Amniotic stem cell (primary cell): ENCODE data around the gene BLID.

Experiments
- DNase-seq: peaks from one replicate; lab custom pipeline; 2025; lab: John Stamatoyannopoulos, UW

The BLID gene, protein sequence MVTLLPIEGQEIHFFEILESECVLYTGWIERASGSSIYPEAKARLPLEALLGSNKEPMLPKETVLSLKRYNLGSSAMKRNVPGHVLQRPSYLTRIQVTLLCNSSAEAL

DNA sequence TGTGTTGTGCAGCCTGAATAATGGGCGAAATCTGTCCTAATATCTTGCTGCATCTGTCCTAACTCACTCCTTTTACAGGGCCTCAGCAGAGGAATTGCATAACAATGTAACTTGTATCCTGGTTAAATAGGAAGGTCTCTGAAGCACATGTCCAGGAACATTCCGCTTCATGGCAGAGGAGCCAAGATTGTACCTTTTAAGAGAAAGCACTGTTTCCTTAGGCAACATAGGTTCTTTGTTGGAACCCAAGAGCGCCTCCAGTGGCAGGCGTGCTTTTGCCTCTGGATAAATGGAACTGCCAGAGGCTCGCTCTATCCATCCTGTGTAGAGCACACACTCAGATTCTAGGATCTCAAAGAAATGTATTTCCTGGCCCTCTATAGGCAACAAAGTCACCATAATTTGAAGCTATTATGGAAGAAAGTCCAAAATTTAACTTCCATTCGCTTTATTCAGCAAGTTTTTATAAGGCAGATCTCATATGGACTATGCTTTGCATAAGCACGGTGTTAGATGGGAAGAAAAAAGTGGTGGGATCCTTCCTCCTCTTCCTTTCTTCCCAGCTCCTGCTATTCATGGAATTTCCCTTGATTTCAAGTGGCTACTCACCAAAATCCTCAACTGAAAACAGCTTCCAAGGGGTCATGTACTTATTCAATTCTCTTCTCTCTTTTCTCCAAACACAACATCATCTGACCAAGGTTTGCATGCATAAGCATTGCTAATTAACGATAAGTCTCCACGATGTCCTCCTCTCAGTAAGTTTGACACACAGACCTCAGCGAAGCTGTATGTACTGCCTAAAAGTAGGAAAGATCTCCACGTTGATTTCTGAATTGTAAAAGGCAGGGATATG lies at the start of gene BLID:
BLID (minus strand) TSS at position 692 of the 856 bp plus-strand sequence; CDS start at position 399, 293 bp downstream.
- DNase-seq, result peak; percentile 42

DNA sequence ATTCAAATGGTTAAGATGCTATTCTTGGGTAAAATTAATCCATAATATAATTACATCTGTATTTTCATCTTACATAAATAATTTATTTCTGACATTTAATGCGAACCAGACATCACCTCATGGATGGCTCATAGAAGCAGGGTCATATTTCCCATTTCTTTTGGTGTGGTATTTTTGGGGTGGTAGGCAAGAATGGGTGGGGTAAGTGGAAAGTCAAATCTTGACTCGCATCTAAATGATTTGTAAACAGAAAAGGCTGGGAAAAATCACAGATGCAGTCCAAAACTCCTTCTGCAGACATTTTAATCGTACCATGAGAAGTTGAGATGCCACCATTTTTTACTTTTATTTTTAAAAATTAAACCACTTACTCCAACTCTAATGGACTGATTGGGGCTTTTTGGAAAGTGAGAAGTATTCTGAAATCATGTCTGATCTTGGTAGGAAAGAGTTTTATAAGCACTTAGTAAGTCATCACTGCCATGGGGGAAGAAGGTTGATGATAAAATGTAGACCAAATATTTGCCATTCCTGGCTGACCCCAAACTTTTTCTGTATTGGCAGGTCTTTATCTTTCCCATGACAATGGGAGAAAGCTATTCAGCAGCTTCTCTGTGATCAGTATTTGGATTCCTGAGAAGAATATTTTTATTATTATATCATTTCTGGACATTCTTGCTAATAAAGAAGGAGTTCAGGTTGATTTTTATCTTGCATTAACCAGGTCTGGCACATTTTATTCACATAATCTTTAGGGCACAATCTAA lies 47.2 kb upstream of the BLID start:
- DNase-seq, result no peak

DNA sequence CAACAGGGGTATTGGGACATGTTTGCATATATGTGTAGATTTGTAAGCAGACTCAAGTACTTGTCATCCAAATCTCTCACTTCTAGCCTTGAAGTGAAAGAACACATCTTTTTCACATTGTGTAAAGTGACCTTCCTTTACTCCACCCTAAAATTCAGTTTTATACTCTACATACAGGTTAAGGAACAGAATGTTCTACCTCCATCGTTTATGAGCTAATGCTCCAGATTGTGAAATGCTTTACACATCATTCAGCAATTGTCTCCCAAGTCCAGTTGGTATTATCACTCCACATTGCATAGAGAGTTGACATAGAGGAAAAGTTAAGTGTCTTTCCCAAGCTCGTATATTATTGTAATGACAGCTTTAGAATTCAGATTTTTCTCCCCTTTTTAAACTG lies 46.1 kb upstream of the BLID start:
- DNase-seq, result no peak

DNA sequence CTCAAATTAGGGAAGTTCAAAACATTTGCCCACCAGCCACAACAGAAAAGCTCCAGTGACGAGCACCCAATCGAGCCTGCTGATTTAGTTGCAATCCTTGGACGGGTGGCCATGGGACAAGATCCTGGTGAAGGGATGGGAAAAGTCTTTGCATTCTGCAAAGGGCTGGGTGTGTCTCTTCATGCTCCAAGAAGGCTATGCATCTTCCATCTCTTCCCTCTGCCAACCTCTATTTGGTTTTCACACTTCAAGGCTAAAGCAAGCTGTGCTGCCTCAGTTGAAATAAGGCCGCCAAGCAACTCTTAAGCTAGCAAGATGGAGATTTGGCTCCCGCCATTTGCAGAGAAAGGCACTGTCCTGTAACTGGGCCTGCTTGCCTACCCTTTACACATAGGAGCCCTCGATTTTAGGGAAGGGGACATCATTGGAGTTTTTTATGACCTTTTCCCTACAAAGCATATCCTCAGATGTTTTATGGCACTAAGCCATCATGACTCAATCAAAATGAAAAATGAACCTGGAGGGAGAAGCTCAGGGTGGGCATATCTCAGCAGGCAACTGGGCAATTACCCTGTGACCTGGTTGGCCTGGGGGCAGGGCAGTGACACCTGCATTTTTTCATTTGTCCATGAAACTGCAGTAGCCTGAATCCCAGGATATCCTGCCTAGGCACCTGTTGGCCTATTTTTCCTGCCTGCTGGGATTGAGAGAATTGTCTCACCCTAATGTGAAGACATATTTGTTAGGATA lies 45.0 kb upstream of the BLID start:
- no peak for DNase-seq

DNA sequence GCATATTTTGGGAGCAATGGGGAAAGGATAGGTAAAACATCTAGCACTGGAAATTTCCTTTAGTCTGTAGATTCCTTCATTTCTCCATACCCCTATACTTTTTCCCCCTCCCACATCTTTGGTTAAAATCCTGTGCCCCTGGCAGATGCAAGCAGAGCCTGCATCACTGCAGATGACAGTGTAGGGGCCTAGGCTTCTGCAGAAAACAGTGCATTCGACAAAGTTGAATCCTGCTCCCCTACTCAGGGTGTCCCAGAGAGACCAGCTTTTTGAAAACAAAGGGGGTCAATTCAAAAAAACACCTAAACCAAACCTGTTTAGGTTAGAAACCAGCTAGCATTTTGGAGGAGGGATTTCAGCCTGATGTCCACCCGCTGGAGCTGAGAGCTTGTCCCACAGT lies 43.8 kb upstream of the BLID start:
- no peak for DNase-seq

DNA sequence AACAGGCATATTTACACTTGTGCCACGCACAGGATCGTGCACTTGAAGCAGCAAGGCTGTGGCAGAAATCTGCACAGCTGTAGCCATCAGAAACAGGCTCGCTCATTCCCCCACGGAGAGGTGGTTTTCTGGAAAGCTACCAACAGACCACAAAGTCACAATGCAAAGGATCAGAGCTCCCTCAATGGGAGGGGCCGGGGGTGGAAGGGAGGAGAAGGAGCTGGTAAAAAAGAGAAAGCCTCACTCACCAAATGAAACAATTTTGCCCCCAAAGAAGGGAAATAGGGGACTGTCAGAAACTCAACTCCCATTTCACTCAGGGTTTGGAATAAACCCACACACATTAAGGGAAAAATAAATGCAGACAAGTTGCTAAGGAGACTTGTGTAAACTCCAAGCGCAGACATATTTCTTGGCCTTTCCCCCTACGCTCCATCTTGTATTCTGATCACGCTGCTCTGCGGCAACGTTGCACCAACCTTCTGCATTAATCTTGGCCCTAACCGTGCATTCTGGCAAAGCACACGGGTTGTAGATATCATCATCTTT lies 43.2 kb upstream of the BLID start:
- no peak for DNase-seq

DNA sequence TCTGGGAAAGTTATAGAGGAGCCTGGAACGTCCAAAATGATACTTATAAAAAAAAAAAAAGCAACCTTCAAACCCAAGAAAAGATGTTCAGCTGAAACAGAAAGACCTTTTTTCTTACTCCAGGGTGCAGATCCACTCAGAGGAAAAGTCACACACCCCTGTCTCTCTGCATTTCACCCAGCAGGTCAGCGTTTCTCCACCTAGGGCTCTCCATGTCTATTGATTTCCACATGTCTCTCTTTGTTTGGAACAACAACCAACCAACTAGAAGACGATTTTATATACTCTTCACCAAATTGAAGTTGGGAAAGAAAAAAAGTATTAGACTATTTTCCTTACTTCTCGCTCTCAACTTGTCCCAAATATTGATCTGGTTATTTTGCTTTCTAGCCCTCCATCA lies 42.2 kb upstream of the BLID start:
- no peak for DNase-seq

DNA sequence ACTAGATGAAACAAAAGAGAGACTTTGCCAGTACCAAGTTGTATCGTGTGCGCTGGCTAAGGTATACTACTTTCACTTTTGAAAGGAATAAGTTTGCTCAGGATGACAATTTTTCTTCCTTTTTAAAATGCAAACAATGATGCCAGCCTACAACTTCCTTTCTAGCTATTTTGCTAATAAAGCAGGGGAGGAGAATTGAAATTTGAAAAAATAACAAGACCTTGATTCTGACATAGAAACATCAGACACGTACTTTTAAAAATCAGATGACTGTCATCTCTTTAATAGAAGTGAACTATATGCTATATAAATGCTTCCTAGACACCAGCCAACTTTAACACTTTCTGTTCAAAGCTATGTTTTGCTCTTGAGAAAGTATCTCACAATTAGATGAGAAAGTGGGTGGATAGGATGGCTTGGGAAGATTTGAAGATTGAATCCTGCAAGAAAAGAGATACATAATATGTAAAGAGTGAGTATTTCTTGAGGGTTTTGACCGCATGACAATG lies 41.7 kb upstream of the BLID start:
- DNase-seq, result no peak

DNA sequence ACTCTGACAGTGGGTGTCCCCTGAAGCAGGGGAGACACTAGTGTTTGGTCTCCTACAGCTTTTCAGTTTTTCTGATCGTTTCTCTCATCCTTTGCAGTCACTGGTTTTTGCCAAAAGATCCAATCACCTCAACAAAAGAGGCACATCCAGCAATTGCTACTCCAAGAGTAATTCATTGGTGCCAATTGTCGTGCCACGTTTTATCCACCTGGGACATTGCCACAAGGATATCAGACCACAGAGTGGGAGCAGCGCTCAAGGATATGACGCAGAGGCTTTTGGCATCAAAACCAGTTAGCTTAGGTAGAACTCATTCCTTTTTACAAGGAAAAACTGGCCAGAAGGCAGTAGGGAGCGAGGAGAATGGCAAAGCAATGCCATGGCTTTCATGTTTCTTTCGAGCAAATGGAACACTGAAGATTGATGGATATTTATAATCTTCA lies 40.9 kb upstream of the BLID start:
- DNase-seq, result no peak

DNA sequence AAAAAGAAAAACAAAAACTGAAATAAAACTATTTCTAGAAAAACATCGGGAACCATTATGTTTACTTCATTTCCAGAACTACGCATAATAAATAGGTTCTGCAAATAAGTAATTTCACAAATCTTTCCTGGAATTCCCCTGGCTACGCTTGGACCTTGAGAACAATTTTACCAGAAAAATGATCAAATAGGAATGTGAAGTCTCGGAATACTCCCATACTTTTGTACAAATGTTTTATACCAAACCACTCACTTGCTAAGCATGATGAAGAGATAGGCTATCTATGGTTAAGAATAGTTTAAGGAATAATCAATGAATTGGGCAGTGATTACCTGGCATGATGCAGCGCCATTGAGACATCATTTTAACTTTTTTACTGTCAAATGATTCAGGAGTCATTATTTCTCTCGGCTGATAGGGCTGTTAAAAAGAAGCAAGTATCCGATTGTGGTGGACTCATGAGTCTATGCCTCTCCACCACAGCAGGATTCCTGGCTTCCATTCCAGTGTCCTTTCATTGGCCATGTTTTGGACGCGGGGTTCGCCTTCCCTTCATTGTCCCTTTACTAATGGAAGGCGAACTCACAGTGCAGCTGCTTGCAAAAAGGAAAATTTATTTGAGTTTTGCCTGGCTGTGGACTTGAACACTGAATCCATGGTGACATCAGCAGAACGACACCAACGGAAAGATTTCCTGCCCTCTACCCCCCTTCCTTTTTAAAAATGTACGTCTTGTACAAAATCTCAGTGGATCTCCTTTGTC lies 39.9 kb upstream of the BLID start:
- no peak for DNase-seq

DNA sequence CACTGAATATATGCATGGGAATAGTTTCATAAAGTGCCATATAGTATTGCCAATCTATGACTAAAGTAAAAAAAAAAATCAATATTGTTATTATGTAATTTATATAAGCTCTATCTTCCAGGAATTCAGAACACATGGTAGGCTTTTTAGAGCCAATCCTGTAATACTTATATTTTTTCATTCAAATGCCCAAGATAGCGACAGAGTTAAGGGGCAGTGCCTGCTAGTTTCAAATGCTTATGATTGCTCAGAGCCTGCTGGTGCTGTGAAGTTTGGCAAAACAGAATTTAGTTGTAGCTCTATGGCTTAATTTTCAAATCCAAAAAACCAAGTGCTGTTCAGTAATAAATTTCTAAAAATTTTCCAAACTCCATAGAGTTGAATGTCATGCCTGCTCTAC lies 39.0 kb upstream of the BLID start:
- DNase-seq, result no peak

DNA sequence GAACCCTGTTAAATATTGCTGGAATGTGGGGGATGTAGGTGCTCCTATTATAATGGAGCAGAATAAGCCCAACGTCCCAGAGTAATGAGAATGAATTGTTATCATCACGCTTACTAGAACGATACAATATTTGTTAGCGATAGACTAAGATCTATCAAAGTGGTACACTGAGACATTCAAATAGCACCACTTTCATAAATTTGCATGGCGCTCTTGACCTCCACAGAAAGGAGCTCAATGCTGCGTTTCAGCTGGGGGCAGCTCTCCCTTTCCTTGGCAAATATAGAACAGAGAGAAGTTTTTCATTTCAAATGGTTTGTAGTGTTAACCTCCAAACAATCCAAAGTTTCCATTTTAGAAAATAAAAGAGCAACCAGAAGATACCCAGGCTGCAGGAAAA lies 38.2 kb upstream of the BLID start:
- no peak for DNase-seq

DNA sequence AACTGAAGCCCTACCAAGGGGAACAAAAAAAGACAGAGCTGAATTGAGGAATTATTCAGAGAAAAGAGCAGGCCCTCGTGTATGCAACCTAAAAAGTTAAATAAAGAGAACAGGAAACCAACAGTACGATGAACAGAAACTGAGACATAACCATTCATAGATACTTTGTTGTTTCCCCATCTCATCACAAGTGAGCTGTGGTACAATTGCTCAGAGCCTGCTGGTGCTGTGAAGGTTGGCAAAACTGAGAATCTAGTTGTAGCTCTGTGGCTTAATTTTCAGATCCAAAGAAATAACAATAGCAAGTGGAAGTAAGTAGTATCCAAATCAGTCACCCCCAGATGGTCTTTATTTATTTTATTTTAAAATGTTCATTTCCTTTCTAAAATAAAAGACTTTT lies 37.7 kb upstream of the BLID start:
- DNase-seq, result no peak

DNA sequence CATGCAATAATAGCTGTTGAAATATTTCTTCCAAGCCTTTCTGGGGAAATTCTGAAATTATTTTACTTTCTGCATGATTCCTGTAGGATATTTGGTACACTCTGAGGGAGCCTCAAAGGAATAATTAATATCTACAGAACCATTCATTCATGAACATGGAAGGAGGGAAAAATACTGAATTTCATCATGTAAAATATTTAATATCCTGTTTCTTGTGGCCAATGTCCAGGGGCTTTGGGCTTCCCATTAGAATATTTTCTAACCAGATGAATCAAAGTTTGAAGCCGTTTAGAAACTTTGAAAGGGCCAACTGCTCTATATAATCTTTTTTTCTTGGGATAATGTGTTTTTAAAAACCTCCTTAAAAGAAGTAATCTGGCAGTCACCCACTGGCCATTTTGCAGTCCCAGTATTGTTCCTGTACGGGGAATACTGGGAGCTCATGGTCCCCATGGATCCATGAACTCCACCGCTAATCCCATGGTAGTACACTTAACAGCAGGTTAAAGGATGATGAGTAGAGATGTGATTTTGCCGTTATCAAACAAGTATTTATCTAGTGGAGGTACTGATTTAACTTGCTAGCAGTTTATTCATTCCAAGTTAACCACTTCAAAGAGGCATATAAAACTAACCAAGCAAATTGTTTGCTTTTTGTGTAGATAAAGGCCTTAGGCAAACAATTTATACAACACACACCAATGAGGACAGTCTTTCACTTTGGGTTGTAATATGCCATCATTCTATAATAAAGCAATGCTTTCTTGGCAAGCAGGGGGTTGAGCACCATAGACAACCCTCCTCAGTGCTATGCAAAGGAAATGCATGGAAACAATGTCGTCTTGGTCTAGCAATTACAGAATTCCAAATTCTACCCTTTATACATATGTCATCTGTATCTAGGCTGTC lies 34.5 kb upstream of the BLID start:
- DNase-seq, result no peak

DNA sequence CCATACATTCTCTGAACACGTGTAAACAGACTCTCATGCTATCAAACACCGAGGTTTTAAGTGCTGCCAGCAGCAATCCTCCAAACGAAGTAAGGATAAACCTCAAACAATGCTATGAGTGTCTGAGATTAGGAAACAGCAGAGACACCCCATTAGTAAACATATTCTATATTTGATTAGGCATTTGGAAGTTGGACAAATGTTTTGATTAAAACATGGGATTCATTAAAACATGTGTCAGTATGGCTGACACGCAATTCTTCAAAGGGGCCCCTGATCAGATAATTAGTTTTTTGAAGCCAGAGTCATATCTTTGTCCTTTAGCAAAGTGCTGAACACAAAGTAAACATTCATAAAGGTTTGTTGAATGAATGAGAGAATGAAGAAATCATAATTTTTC lies 33.2 kb upstream of the BLID start:
- DNase-seq, result no peak

DNA sequence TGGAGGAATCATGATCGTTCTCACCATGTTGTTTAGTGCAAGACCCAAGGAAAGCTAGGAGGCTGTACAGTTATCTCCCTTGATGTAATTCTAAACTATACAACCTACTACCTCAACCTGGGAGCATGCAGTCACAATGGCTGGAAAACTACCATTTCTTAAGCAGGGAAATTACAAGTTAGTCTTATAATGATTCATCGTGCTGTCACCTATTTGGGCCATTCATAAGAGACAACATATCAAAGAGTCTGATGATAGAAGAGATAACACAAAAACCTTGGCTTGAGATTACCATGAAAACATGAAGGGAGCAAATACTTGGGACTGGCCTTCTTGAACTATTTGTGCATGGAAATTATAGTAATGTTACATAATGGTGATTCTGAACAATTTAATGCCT lies 30.5 kb upstream of the BLID start:
- DNase-seq, result no peak

DNA sequence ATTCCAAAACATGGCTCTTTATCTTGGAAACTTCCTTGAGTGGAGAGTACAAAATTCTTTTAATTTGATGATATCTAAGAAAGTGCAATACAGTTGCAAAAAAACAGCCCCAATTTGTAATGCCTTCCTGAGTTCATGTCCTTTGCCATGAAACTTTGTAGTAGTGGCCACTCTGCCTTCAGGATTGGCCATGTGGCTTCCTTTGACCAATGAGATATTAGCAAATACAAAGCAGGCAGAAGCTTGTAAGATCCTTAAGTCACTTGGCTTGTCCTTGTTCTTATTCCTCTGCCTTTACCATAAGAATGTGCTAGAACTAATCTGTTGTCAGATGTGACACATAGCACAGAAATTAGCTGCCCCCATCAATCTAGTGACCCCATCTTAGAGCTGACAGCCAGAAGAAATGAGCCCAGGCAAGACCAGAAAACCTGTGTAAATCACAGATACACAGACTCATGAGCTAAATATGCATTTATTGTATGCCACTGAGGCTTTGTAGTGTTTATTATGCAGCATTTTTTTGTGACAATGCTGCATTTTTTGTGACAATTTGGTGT lies 29.8 kb upstream of the BLID start:
- DNase-seq, result no peak

DNA sequence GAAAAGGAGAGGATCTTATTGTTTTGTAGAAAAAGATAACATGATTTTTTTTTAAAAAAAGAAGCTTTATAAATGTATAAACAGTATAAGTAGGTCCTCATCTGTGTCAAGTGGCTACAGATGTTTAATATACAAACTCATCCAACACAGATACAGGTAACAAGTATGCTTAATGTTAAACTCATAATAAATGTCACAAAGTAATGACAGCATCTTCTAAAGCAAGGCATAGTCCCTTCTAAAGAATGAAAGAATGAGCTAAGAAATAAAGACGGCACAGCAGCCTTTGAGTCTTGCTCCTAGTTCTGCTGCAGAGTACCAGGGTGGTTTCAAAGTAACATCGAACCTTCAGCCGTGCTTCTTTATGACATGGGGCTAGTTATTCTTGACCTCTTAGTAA lies 28.7 kb upstream of the BLID start:
- no peak for DNase-seq

DNA sequence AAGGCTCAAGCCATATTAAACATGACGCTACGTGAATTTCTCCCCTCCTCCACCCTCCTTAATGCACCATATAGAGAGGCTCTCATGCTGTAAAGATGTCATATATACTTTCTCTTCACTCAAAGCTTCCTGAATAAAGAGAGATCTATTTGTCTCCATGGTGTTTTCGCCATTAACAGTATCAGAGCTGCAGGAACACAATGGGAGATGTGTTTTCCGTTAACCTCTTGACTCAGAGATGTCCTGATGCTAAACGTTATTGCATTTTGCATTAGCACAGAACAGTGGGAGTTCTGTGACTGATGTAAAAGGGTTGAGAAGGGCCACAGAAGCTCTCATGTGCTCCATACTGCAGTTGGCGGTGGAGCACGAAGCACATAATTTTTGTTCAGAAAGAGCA lies 25.7 kb upstream of the BLID start:
- DNase-seq, result no peak

DNA sequence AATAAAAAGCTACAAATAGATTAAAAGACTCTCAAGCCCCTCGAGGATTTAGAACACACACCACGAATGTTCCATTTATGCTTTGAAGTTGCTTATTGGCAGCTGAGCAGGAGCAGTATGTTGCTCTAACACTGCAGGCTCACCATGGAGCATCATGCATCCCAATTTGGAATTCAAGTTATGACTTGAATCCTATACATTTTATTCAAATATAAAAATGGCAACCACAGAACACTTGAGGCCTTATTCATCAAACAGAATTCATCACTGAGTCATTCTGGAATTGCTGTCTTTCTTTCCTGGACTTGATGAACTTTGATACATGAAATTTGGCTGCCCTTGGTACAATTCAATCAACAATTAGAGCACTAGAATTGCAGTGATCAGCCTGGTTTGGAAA lies 24.5 kb upstream of the BLID start:
- DNase-seq, result peak; percentile 58
